Fibroblast of pulmonary artery (primary cell): Measurements from ENCODE around the gene PRKG1.
A peak's percentile ranks its signal among the peaks of the same experiment; 100 is the strongest.
"Not testable (repeated sequence)": the region's sequence is repeated elsewhere in the genome, so short reads cannot be mapped to it uniquely, and the experiment has no call there.

Source experiments
- DNase-seq: peaks from one replicate; pipeline ENCODE4 v3.0.0-alpha.2; 2010; ENCODE audit warnings: low read depth
- H3K4me3 ChIP-seq: replicated peaks from 2 replicates; pipeline ENCODE4 v1.5.1; 2011; ENCODE audit warnings: low read depth, mild to moderate bottlenecking, control low read depth, low read length, moderate library complexity
- CTCF ChIP-seq: IDR thresholded peaks from 2 replicates; pipeline ENCODE4 v1.5.1; 2011; ENCODE audit warnings: mild to moderate bottlenecking, control low read depth, low read length, inconsistent platforms; ENCODE audit errors: missing control alignments

The PRKG1 gene

GRCh38 chr10:52030051-52030790 lies 955.9 kb downstream of the PRKG1 start:
- peak; percentile 29 for DNase-seq
- no peak for TF ChIP-seq CTCF
- H3K4me3 ChIP-seq = no peak overlapping the region

GRCh38 chr10:52030975-52031374 lies 956.7 kb downstream of the PRKG1 start:
- no peak for DNase-seq
- no peak overlapping the region for H3K4me3 ChIP-seq
- no peak for TF ChIP-seq CTCF

- DNase-seq = peak; percentile 2
- no peak for TF ChIP-seq CTCF
- H3K4me3 ChIP-seq = no peak overlapping the region
Measured at GRCh38 chr10:52031771-52032170, 957.5 kb downstream of the PRKG1 start.

GRCh38 chr10:52032681-52033629 lies 958.7 kb downstream of the PRKG1 start:
- no peak for DNase-seq
- H3K4me3 ChIP-seq = no peak overlapping the region
- no peak for TF ChIP-seq CTCF

- not testable (repeated sequence) for DNase-seq, H3K4me3 ChIP-seq
Measured at GRCh38 chr10:52039002-52039793, 964.9 kb downstream of the PRKG1 start.

GRCh38 chr10:52040486-52040885 lies 966.2 kb downstream of the PRKG1 start:
- H3K4me3 ChIP-seq = no peak overlapping the region
- TF ChIP-seq CTCF = no peak
- no peak for DNase-seq

- DNase-seq = no peak
- no peak for TF ChIP-seq CTCF
- H3K4me3 ChIP-seq = no peak overlapping the region
Measured at GRCh38 chr10:52043811-52044210, 969.5 kb downstream of the PRKG1 start.
